Choroid plexus epithelial cell (primary cell): Measurements from ENCODE around the gene WBP1.

ENCODE experiments used
- DNase-seq: peaks from one replicate; pipeline ENCODE4 v3.0.0-alpha.2; 2010; ENCODE audit warnings: low read depth
- H3K4me3 ChIP-seq: 2 replicates; pipeline ENCODE4 v1.5.1; 2011; ENCODE audit warnings: low read depth, mild to moderate bottlenecking, control low read depth, low read length, moderate library complexity
- CTCF ChIP-seq: conservative IDR thresholded peaks from 2 replicates; pipeline ENCODE4 v1.5.1; 2011; ENCODE audit warnings: low read depth, mild to moderate bottlenecking, control low read depth, inconsistent platforms, low read length, moderate library complexity

Gene WBP1

GRCh38 chr2:74507145-74507925 is 49.1 kb downstream of the WBP1 start, which contains the start of gene PCGF1:
Gene PCGF1 (minus strand): TSS chr2:74507695. CDS start chr2:74507668, 27 bp downstream.
- peak; percentile 99 for DNase-seq
- TF ChIP-seq CTCF: peak; percentile 57
- peak within 1 kb of the TSS; percentile 100 for H3K4me3 ChIP-seq

- DNase-seq: peak; percentile 50
- no peak for TF ChIP-seq CTCF
- peak overlapping the region; percentile 100 for H3K4me3 ChIP-seq
These were observed 49.8 kb downstream of the WBP1 start for GRCh38 chr2:74507926-74508520.

- no peak for DNase-seq
- no peak for TF ChIP-seq CTCF
- H3K4me3 ChIP-seq: no peak overlapping the region
These were observed 52.0 kb downstream of the WBP1 start for GRCh38 chr2:74510272-74510671.
